ENCODE results near the gene HCN3.
"Not testable (repeated sequence)": the region's sequence is repeated elsewhere in the genome, so short reads cannot be mapped to it uniquely, and the experiment has no call there.

HCN3 gene

GRCh38 chr1:155277902-155278688 lies 832 bp downstream of the HCN3 start:
- Mint-ChIP-seq H3K4me1 (peaks cover 29% of the 10 kb centered on the region), H3K4me3 (peak overlapping the region; percentile 73), H3K36me3 (ENCODE audit: insufficient read depth) (peaks cover 15% of the 10 kb centered on the region), H3K27me3 (no peaks in the 10 kb centered on the region), H3K27ac (ENCODE audit: low read depth) (peak overlapping the region; percentile 38), H3K9me3 (no peaks in the 10 kb centered on the region)
- ATAC-seq (replicated peaks; ENCODE audit: extremely low read depth, poor library complexity, severe bottlenecking) (peak; percentile 52), DNase-seq (ENCODE audit: low spot score in 2 of 2) (peak; percentile 51 to 56)

- H3K27ac Mint-ChIP-seq (ENCODE audit: low read depth), result peak overlapping the region; percentile 38
- no peak for DNase-seq (ENCODE audit: low spot score in 2 of 2)
These were observed 1.5 kb downstream of the HCN3 start for GRCh38 chr1:155278689-155279160.

GRCh38 chr1:155279268-155279667 lies 2.0 kb downstream of the HCN3 start:
- H3K27ac Mint-ChIP-seq (ENCODE audit: low read depth), result no peak overlapping the region
- no peak overlapping the region for H3K4me3 Mint-ChIP-seq
- ATAC-seq (replicated peaks; ENCODE audit: extremely low read depth, poor library complexity, severe bottlenecking), result no peak
- no peaks in the 10 kb centered on the region for H3K9me3 Mint-ChIP-seq
- H3K27me3 Mint-ChIP-seq, result no peaks in the 10 kb centered on the region
- DNase-seq (ENCODE audit: low spot score in 2 of 2), result no peak
- peaks cover 23% of the 10 kb centered on the region for H3K4me1 Mint-ChIP-seq
- H3K36me3 Mint-ChIP-seq (ENCODE audit: insufficient read depth), result peaks cover 9% of the 10 kb centered on the region

More at GRCh38 chr1:155278689-155279160, 1.5 kb downstream of the HCN3 start:
- Mint-ChIP-seq H3K27me3 (no peaks in the 10 kb centered on the region), H3K36me3 (ENCODE audit: insufficient read depth) (peaks cover 10% of the 10 kb centered on the region), H3K9me3 (no peaks in the 10 kb centered on the region), H3K4me3 (peak overlapping the region; percentile 73), H3K4me1 (peaks cover 25% of the 10 kb centered on the region)
- no peak for ATAC-seq (replicated peaks; ENCODE audit: extremely low read depth, poor library complexity, severe bottlenecking)

- Mint-ChIP-seq H3K9me3 (no peaks in the 10 kb centered on the region), H3K27me3 (no peaks in the 10 kb centered on the region), H3K4me1 (peaks cover 9% of the 10 kb centered on the region), H3K36me3 (ENCODE audit: insufficient read depth) (peaks cover 1% of the 10 kb centered on the region), H3K4me3 (no peak overlapping the region), H3K27ac (ENCODE audit: low read depth) (no peak overlapping the region)
- DNase-seq (ENCODE audit: low spot score in 2 of 2), result no peak
- no peak for ATAC-seq (replicated peaks; ENCODE audit: extremely low read depth, poor library complexity, severe bottlenecking)
These were observed 5.3 kb downstream of the HCN3 start for GRCh38 chr1:155282488-155283091.

- H3K9me3 Mint-ChIP-seq, result no peaks in the 10 kb centered on the region
- H3K27me3 Mint-ChIP-seq, result no peaks in the 10 kb centered on the region
- no peak overlapping the region for H3K4me3 Mint-ChIP-seq
- peaks cover 1% of the 10 kb centered on the region for H3K36me3 Mint-ChIP-seq (ENCODE audit: insufficient read depth)
- no peak for DNase-seq (ENCODE audit: low spot score in 2 of 2)
- H3K4me1 Mint-ChIP-seq, result peaks cover under 1% of the 10 kb centered on the region
- no peak overlapping the region for H3K27ac Mint-ChIP-seq (ENCODE audit: low read depth)
- no peak for ATAC-seq (replicated peaks; ENCODE audit: extremely low read depth, poor library complexity, severe bottlenecking)
These were observed 7.2 kb downstream of the HCN3 start for GRCh38 chr1:155284476-155284875.

GRCh38 chr1:155285063-155285462 lies 7.8 kb downstream of the HCN3 start:
- no peak for DNase-seq (ENCODE audit: low spot score in 2 of 2)
- Mint-ChIP-seq H3K36me3 (ENCODE audit: insufficient read depth) (peaks cover 1% of the 10 kb centered on the region), H3K27ac (ENCODE audit: low read depth) (no peak overlapping the region), H3K4me3 (no peak overlapping the region), H3K9me3 (no peaks in the 10 kb centered on the region), H3K4me1 (no peaks in the 10 kb centered on the region), H3K27me3 (no peaks in the 10 kb centered on the region)
- ATAC-seq (replicated peaks; ENCODE audit: extremely low read depth, poor library complexity, severe bottlenecking), result no peak

GRCh38 chr1:155285631-155286044 lies 8.4 kb downstream of the HCN3 start:
- H3K9me3 Mint-ChIP-seq, result no peaks in the 10 kb centered on the region
- no peak for ATAC-seq (replicated peaks; ENCODE audit: extremely low read depth, poor library complexity, severe bottlenecking)
- H3K4me3 Mint-ChIP-seq, result no peak overlapping the region
- no peak overlapping the region for H3K27ac Mint-ChIP-seq (ENCODE audit: low read depth)
- peaks cover 1% of the 10 kb centered on the region for H3K36me3 Mint-ChIP-seq (ENCODE audit: insufficient read depth)
- DNase-seq (ENCODE audit: low spot score in 2 of 2), result no peak
- H3K27me3 Mint-ChIP-seq, result no peaks in the 10 kb centered on the region
- H3K4me1 Mint-ChIP-seq, result no peaks in the 10 kb centered on the region

- H3K27ac Mint-ChIP-seq (ENCODE audit: low read depth), result no peak overlapping the region
- H3K36me3 Mint-ChIP-seq (ENCODE audit: insufficient read depth), result peaks cover 1% of the 10 kb centered on the region
- no peaks in the 10 kb centered on the region for H3K27me3 Mint-ChIP-seq
- DNase-seq (ENCODE audit: low spot score in 2 of 2), result no peak
- no peaks in the 10 kb centered on the region for H3K9me3 Mint-ChIP-seq
- H3K4me3 Mint-ChIP-seq, result no peak overlapping the region
- no peaks in the 10 kb centered on the region for H3K4me1 Mint-ChIP-seq
- ATAC-seq (replicated peaks; ENCODE audit: extremely low read depth, poor library complexity, severe bottlenecking), result no peak
These were observed 9.3 kb downstream of the HCN3 start for GRCh38 chr1:155286544-155286943.

GRCh38 chr1:155287987-155288543 lies 10.8 kb downstream of the HCN3 start:
- no peak overlapping the region for H3K27ac Mint-ChIP-seq (ENCODE audit: low read depth)
- ATAC-seq (replicated peaks; ENCODE audit: extremely low read depth, poor library complexity, severe bottlenecking) (no peak), DNase-seq (ENCODE audit: low spot score in 2 of 2) (no peak)
- no peaks in the 10 kb centered on the region for H3K9me3 Mint-ChIP-seq
- H3K27me3 Mint-ChIP-seq, result no peaks in the 10 kb centered on the region
- H3K4me1 Mint-ChIP-seq, result no peaks in the 10 kb centered on the region
- H3K4me3 Mint-ChIP-seq, result no peak overlapping the region
- H3K36me3 Mint-ChIP-seq (ENCODE audit: insufficient read depth), result peaks cover 1% of the 10 kb centered on the region

GRCh38 chr1:155291006-155291405 lies 13.7 kb downstream of the HCN3 start:
- not testable (repeated sequence) for H3K36me3 Mint-ChIP-seq (ENCODE audit: insufficient read depth); H3K4me3 Mint-ChIP-seq; DNase-seq (ENCODE audit: low spot score in 2 of 2); ATAC-seq (replicated peaks; ENCODE audit: extremely low read depth, poor library complexity, severe bottlenecking); H3K9me3 Mint-ChIP-seq; H3K4me1 Mint-ChIP-seq; H3K27ac Mint-ChIP-seq (ENCODE audit: low read depth)
- H3K27me3 Mint-ChIP-seq, result peaks cover 18% of the 10 kb centered on the region

GRCh38 chr1:155293086-155293749 lies 16.0 kb downstream of the HCN3 start:
- DNase-seq (ENCODE audit: low spot score in 2 of 2) (no peak), ATAC-seq (replicated peaks; ENCODE audit: extremely low read depth, poor library complexity, severe bottlenecking) (no peak)
- Mint-ChIP-seq H3K36me3 (ENCODE audit: insufficient read depth) (peaks cover 2% of the 10 kb centered on the region), H3K27ac (ENCODE audit: low read depth) (no peak overlapping the region), H3K4me3 (no peak overlapping the region), H3K4me1 (peaks cover 5% of the 10 kb centered on the region), H3K27me3 (peaks cover 40% of the 10 kb centered on the region), H3K9me3 (no peaks in the 10 kb centered on the region)

- Mint-ChIP-seq H3K4me3 (no peak overlapping the region), H3K9me3 (no peaks in the 10 kb centered on the region), H3K27ac (ENCODE audit: low read depth) (no peak overlapping the region)
These were observed 17.4 kb downstream of the HCN3 start for GRCh38 chr1:155294520-155295182.

More at GRCh38 chr1:155294520-155295182, 17.4 kb downstream of the HCN3 start:
- Mint-ChIP-seq H3K36me3 (ENCODE audit: insufficient read depth) (peaks cover 2% of the 10 kb centered on the region), H3K4me1 (peaks cover 5% of the 10 kb centered on the region), H3K27me3 (peaks cover 40% of the 10 kb centered on the region)
- DNase-seq (ENCODE audit: low spot score in 2 of 2) (no peak), ATAC-seq (replicated peaks; ENCODE audit: extremely low read depth, poor library complexity, severe bottlenecking) (no peak)
